ENCODE measurements around the gene POLR2I.

- TF ChIP-seq, protein P1, sequence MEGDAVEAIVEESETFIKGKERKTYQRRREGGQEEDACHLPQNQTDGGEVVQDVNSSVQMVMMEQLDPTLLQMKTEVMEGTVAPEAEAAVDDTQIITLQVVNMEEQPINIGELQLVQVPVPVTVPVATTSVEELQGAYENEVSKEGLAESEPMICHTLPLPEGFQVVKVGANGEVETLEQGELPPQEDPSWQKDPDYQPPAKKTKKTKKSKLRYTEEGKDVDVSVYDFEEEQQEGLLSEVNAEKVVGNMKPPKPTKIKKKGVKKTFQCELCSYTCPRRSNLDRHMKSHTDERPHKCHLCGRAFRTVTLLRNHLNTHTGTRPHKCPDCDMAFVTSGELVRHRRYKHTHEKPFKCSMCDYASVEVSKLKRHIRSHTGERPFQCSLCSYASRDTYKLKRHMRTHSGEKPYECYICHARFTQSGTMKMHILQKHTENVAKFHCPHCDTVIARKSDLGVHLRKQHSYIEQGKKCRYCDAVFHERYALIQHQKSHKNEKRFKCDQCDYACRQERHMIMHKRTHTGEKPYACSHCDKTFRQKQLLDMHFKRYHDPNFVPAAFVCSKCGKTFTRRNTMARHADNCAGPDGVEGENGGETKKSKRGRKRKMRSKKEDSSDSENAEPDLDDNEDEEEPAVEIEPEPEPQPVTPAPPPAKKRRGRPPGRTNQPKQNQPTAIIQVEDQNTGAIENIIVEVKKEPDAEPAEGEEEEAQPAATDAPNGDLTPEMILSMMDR (IDR thresholded peaks at IDR 0.05; ENCODE audit: poor library complexity, severe bottlenecking): no peak
- TF ChIP-seq TAF1 (IDR thresholded peaks at IDR 0.05; ENCODE audit: low read depth) (no peak), EP300 (conservative IDR thresholded peaks at IDR 0.05; ENCODE audit: poor library complexity, severe bottlenecking) (no peak), POLR2AphosphoS5 (IDR thresholded peaks at IDR 0.05) (no peak), EZH2 (IDR thresholded peaks at IDR 0.05; ENCODE audit: borderline replicate concordance, insufficient read depth, low read length, poor library complexity, severe bottlenecking) (no peak)
Observed at GRCh38 chr19:36100476-36100875, 14.2 kb downstream of the POLR2I start.

Measured in neural cell (in vitro differentiated cells).